Heart right ventricle (tissue), 16 donors: ENCODE data around the gene CCDC174. TPM values are rescaled to one million over a fixed set of nuclear protein-coding genes. Genes with fewer than 3 reads are reported as not detected.
"Not testable (repeated sequence)": the region's sequence is repeated elsewhere in the genome, so short reads cannot be mapped to it uniquely, and the experiment has no call there.

Experiments used
- ATAC-seq, 8 donors: fragments of 200-7000 bp; cut with Tn5 transposase; one replicate each; pipeline ENCODE4 v1.9.1; 2020; ENCODE audit warnings: mild to moderate bottlenecking in 8 of 8, moderate library complexity in 8 of 8, moderate number of reproducible peaks in 1 of 8
- DNase-seq, 2 donors: peaks; one replicate each; pipeline ENCODE4 v3.0.0-alpha.2; 2020
- H3K27ac ChIP-seq, 10 donors: fragments of 200-600 bp; sonication (generic) in 2 of 10; one replicate each; pipeline versions ENCODE4 v1.5.0 to v1.8.0; 2020 to 2022; ENCODE audit warnings: mild to moderate bottlenecking in 3 of 10
- H3K27me3 ChIP-seq, 7 donors: fragments of 200-600 bp; one replicate each; pipeline ENCODE4 v1.8.0; 2021 to 2022; ENCODE audit warnings: mild to moderate bottlenecking in 2 of 7
- H3K36me3 ChIP-seq, 9 donors: fragments of 200-600 bp; sonication (generic) in 1 of 9; one replicate each; pipeline versions ENCODE4 v1.5.0 to v1.8.0; 2020 to 2022; ENCODE audit warnings: mild to moderate bottlenecking in 2 of 9
- H3K4me1 ChIP-seq, 9 donors: fragments of 200-600 bp; sonication (generic) in 1 of 9; one replicate each; pipeline versions ENCODE4 v1.5.0 to v1.8.0; 2020 to 2022; ENCODE audit warnings: mild to moderate bottlenecking in 4 of 9
- H3K4me3 ChIP-seq, 10 donors: fragments of 200-600 bp; sonication (generic) in 2 of 10; one replicate each; pipeline versions ENCODE4 v1.5.0 to v1.8.0; 2020 to 2022; ENCODE audit warnings: mild to moderate bottlenecking in 7 of 10, moderate library complexity in 2 of 10
- H3K9me3 ChIP-seq, 11 donors: fragments of 200-600 bp in 10 of 11; sonication (generic) in 2 of 11; one replicate each; pipeline versions ENCODE4 v1.5.0 to v1.8.0; 2013 to 2022; ENCODE audit warnings: mild to moderate bottlenecking in 2 of 11, control low read depth in 1 of 11, moderate library complexity in 1 of 11
- CTCF ChIP-seq, 9 donors: fragments of 200-600 bp; sonication (generic) in 2 of 9; IDR thresholded peaks; one replicate each; pipeline versions ENCODE4 v1.5.0 to v1.8.0; 2021 to 2022; ENCODE audit warnings: antibody characterized with exemption in 9 of 9, mild to moderate bottlenecking in 5 of 9, moderate library complexity in 1 of 9
- WGBS, 2 donors: extraction: QIAGEN DNeasy Blood & Tissue Kit; methylation state at CpG; one replicate each; pipeline ENCODE4 v1.1.7; 2013; ENCODE audit warnings: inconsistent platforms in 1 of 2; 5-methylcytosine and 5-hydroxymethylcytosine counted together
- intact Hi-C, 10 donors: fragments of 100-400 bp; cut with DNase I; formaldehyde crosslinking; loops; one replicate each; pipeline versions ENCODE4 v1.11.1 to v1.14.2; 2022
- polyA plus RNA-seq, 2 donors: library from polyadenylated mRNA; stranded (reverse); fragments of 200-250 nt; gene quantifications; one replicate each; pipeline ENCODE4 v1.2.3, GENCODE V29; 2013
- total RNA-seq, 10 donors: library from RNA; stranded (reverse); fragmentation: NEBNext Ultra II Directional in 3 of 10; extraction: Animal tissue kit (Norgen Biotek cat#: 25700) in 3 of 10; gene quantifications; one replicate each; pipeline versions ENCODE4 v1.2.1 to v1.2.4, GENCODE V29; 2021 to 2023
- donor health status: Arrhythmogenic right ventricular cardiomyopathy.
- donor health status: ischemic (EF 13 %, LVEDD 7.1; RV severe dilation, severe dysfunction).
- donor health status: healthy with polysubstance abuse.
- donor health status: DM: no; HTN: yes; CAD: no.
- donor health status: DM: no; HTN: no; CAD: no.
- donor health status: ischemic (EF 25% LVEDD 6.9; RV normal size, moderate dysfunction).
- donor health status: ischemic (EF 25% LVEDD 5.7; RV mildly dilated, moderate dysfunction).
- donor health status: healthy.
- donor health status: DM: yes; HTN: yes; CAD: no.
- donor health status: Ischemic cardiomyopathy.
- donor health status: ischemic (EF 35%, LVEDD 5.7; RV mildly dilated, moderate dysfunction).
- donor health status: nonischemic (EF 11% LVEDD 7.7; RV severe dilation, severe dysfunction).
- donor health status: DM: yes; HTN: yes; CAD: no.
- donor health status: PGD.
- donor health status: ischemic (EF 29% LVEDD 5.4; RV normal size, mild dysfunction).
- donor health status: nonischemic (EF 23%, LVEDD 6.1; RV moderate dilation, normal function).

Gene CCDC174
- total and polyA plus RNA-seq, 12 donors, result 10.0 to 18.6 (median 11.6) TPM

- ATAC-seq (no peak), DNase-seq (no peak)
- Histone ChIP-seq H3K9me3 (no peaks in the 10 kb centered on the region), H3K27ac (no peak overlapping the region), H3K4me1 (peaks cover 0 to 13% (median 5%) of the 10 kb centered on the region in 9 donors), H3K4me3 (no peak overlapping the region), H3K27me3 (peaks cover 6 to 68% (median 51%) of the 10 kb centered on the region in 7 donors), H3K36me3 (no peaks in the 10 kb centered on the region)
- 70 to 71% methylated on average over 5 of the region's 5 CpGs for WGBS, 2 donors
- no peak for TF ChIP-seq CTCF (IDR thresholded peaks at IDR 0.05)
- intact Hi-C loops, result no loop called here
Measured at GRCh38 chr3:14605067-14605466, 46.5 kb upstream of the CCDC174 start.

- Histone ChIP-seq H3K27ac (no peak overlapping the region), H3K9me3 (no peaks in the 10 kb centered on the region), H3K4me3 (no peak overlapping the region), H3K27me3 (peaks cover 6 to 62% (median 45%) of the 10 kb centered on the region in 7 donors), H3K4me1 (peaks cover 0 to 13% (median 5%) of the 10 kb centered on the region in 9 donors), H3K36me3 (no peaks in the 10 kb centered on the region)
- intact Hi-C loops, result no loop called here
- DNase-seq (no peak), ATAC-seq (no peak)
- TF ChIP-seq CTCF (IDR thresholded peaks at IDR 0.05), result no peak
- WGBS, 2 donors, result 48 to 58% methylated on average over 8 of the region's 8 CpGs
Measured at GRCh38 chr3:14605744-14606143, 45.8 kb upstream of the CCDC174 start.

GRCh38 chr3:14606669-14607339 is 44.8 kb upstream of the CCDC174 start:
- DNase-seq, result peak in 1 of 2 donors; percentile 42
- Histone ChIP-seq H3K4me1 (peaks cover 0 to 13% (median 5%) of the 10 kb centered on the region in 9 donors), H3K27me3 (peaks cover 6 to 62% (median 35%) of the 10 kb centered on the region in 7 donors), H3K9me3 (no peaks in the 10 kb centered on the region), H3K36me3 (no peaks in the 10 kb centered on the region), H3K27ac (peak overlapping the region in 1 of 10 donors; percentile 7), H3K4me3 (no peak overlapping the region)
- intact Hi-C loops, result no loop called here
- 37 to 40% methylated on average over 7 of the region's 7 CpGs for WGBS, 2 donors
- no peak for TF ChIP-seq CTCF (IDR thresholded peaks at IDR 0.05)
- ATAC-seq, result peak; percentile 35 to 89 (median 62)

GRCh38 chr3:14608298-14608697 is 43.3 kb upstream of the CCDC174 start:
- Histone ChIP-seq H3K9me3 (no peaks in the 10 kb centered on the region), H3K27me3 (peaks cover 0 to 59% (median 22%) of the 10 kb centered on the region in 7 donors), H3K27ac (no peak overlapping the region), H3K4me1 (peaks cover 0 to 7% (median 4%) of the 10 kb centered on the region in 9 donors), H3K4me3 (no peak overlapping the region), H3K36me3 (no peaks in the 10 kb centered on the region)
- intact Hi-C loops, result no loop called here
- WGBS, 2 donors, result 68 to 76% methylated on average over 3 of the region's 3 CpGs
- DNase-seq (no peak), ATAC-seq (peak in 3 of 8 donors; percentile 50 to 71 (median 70))
- peak in 2 of 9 donors; percentile 25 to 28 for TF ChIP-seq CTCF (IDR thresholded peaks at IDR 0.05)

- H3K27me3 ChIP-seq, result peaks cover 0 to 57% (median 14%) of the 10 kb centered on the region in 7 donors
- DNase-seq, ATAC-seq, H3K4me1 ChIP-seq, intact Hi-C loops, H3K4me3 ChIP-seq, H3K9me3 ChIP-seq, H3K27ac ChIP-seq, H3K36me3 ChIP-seq: not testable (repeated sequence)
- WGBS, 2 donors, result 94 to 97% methylated on average over 3 of the region's 3 CpGs
Measured at GRCh38 chr3:14609058-14609457, 42.5 kb upstream of the CCDC174 start.
